Tibial nerve (tissue), 4 donors: ENCODE results near the gene AGBL1. TPM values are rescaled to one million over a fixed set of nuclear protein-coding genes. Genes with fewer than 3 reads are reported as not detected.
A peak's percentile ranks its signal among the peaks of the same experiment; 100 is the strongest.

Experiments used
- DNase-seq, 2 donors: peaks; one replicate each; pipeline ENCODE4 v3.0.0-alpha.2; 2019; ENCODE audit warnings: low spot score in 2 of 2
- H3K27ac ChIP-seq, 4 donors: fragments of 200-600 bp; sonication (generic) in 3 of 4; one replicate each; pipeline ENCODE4 v1.5.1; 2017 to 2019; ENCODE audit warnings: mild to moderate bottlenecking in 1 of 4
- H3K27me3 ChIP-seq, 2 donors: fragments of 200-600 bp; sonication (generic) in 1 of 2; one replicate each; pipeline versions ENCODE4 v1.5.1 to v1.6.0; 2017 to 2019
- H3K36me3 ChIP-seq, 3 donors: fragments of 200-600 bp; sonication (generic); one replicate each; pipeline ENCODE4 v1.5.1; 2018 to 2019
- H3K4me1 ChIP-seq, 4 donors: fragments of 200-600 bp; sonication (generic) in 3 of 4; one replicate each; pipeline ENCODE4 v1.5.1; 2017 to 2019
- H3K4me3 ChIP-seq, 4 donors: fragments of 200-600 bp; sonication (generic) in 3 of 4; one replicate each; pipeline ENCODE4 v1.5.1; 2017 to 2019; ENCODE audit warnings: mild to moderate bottlenecking in 1 of 4, moderate library complexity in 1 of 4
- H3K9me3 ChIP-seq, 4 donors: fragments of 200-600 bp; sonication (generic) in 3 of 4; one replicate each; pipeline ENCODE4 v1.5.1; 2017 to 2019
- CTCF ChIP-seq, 5 experiments: fragments of 200-600 bp in 3 of 5; fragments of 450-650 bp in 2 of 5; sonication (generic) in 3 of 5; IDR thresholded peaks; one replicate each; pipeline ENCODE4 v1.5.1; 2016 to 2019; ENCODE audit warnings: antibody characterized with exemption in 5 of 5, mild to moderate bottlenecking in 3 of 5, moderate library complexity in 2 of 5
- EP300 ChIP-seq, 2 donors: sonication (generic); formaldehyde crosslinking; IDR thresholded peaks; one replicate each; pipeline ENCODE4 v1.6.1; 2017; ENCODE audit warnings: antibody characterized with exemption in 2 of 2, mild to moderate bottlenecking in 1 of 2
- POLR2A ChIP-seq, 2 donors: fragments of 450-650 bp; IDR thresholded peaks; one replicate each; pipeline ENCODE4 v1.6.1; 2017; ENCODE audit warnings: antibody characterized with exemption in 2 of 2, mild to moderate bottlenecking in 2 of 2, moderate library complexity in 2 of 2
- WGBS, 2 donors: methylation state at CpG; one replicate each; pipeline ENCODE4 v1.1.5; 2018; 5-methylcytosine and 5-hydroxymethylcytosine counted together
- total RNA-seq, 4 donors: library from RNA; depleted of rRNA; stranded (reverse); fragments of >200 nt; gene quantifications; one replicate each; pipeline ENCODE4 v1.1.0, GENCODE V29; 2016

Gene AGBL1
- total RNA-seq, 4 donors from 2014 or later: under 0.01 to 1.2 (median 0.21) TPM; not detected in 1

- Histone ChIP-seq H3K27ac (no peak overlapping the region), H3K27me3 (no peaks in the 10 kb centered on the region), H3K36me3 (no peaks in the 10 kb centered on the region), H3K9me3 (peaks cover 0 to 3% (median 0%) of the 10 kb centered on the region in 4 donors), H3K4me3 (no peak overlapping the region), H3K4me1 (no peaks in the 10 kb centered on the region)
- TF ChIP-seq EP300 (IDR thresholded peaks at IDR 0.05) (no peak), CTCF (IDR thresholded peaks at IDR 0.05) (no peak), POLR2A (IDR thresholded peaks at IDR 0.05) (no peak)
- DNase-seq: no peak
- WGBS, 2 donors: 57 to 72% methylated on average over 9 of the region's 9 CpGs
Observed at GRCh38 chr15:86311568-86312280, 232.1 kb downstream of the AGBL1 start.

DNA sequence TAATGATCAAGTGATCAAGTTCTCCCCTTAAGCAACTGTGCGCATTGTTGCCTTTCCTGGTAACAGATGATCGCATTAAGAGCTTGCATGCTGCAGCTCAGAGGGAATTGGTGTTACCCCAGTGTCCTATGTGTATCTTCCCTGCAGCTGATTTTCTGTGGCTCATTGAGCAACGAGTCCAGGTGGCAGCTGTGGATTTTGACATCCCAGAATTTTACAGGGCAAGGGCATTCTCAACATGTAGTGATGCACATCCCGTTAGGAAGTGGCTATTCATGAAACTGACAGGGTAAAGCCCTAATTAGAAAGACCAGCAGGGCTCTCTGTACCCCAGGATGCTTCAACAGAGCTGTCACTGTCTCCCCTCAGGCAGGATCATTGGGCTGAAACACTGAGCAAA is 232.8 kb downstream of the AGBL1 start:
- no peak overlapping the region for H3K27ac ChIP-seq
- H3K36me3 ChIP-seq: no peaks in the 10 kb centered on the region
- WGBS, 2 donors: 69 to 74% methylated on average over 4 of the region's 4 CpGs
- no peaks in the 10 kb centered on the region for H3K27me3 ChIP-seq
- H3K4me1 ChIP-seq: no peaks in the 10 kb centered on the region
- TF ChIP-seq POLR2A (IDR thresholded peaks at IDR 0.05): no peak
- TF ChIP-seq EP300 (IDR thresholded peaks at IDR 0.05): no peak
- TF ChIP-seq CTCF (IDR thresholded peaks at IDR 0.05): no peak
- H3K4me3 ChIP-seq: no peak overlapping the region
- no peak for DNase-seq
- peaks cover 0 to 3% (median 0%) of the 10 kb centered on the region in 4 donors for H3K9me3 ChIP-seq

DNA sequence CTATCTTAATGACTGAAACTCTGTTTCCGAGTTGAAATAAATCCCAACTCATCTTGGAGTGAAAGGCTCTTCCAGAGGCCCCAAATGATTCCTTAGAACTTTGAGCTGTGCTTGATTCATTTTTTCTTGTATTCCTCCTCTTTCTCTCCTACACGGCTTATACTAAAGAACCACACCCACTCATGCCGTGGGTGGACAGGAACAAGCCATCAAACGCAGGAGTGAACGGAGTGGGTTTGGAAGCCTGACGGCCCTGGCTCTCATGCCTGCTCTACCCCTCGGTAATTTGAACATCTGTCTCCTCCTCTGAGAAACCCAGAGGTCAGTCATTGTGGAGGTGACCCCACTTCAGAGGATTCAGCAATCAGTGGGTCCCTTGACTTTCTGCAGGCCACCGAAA is 236.5 kb downstream of the AGBL1 start:
- Histone ChIP-seq H3K9me3 (no peaks in the 10 kb centered on the region), H3K36me3 (no peaks in the 10 kb centered on the region), H3K4me3 (no peak overlapping the region), H3K4me1 (no peaks in the 10 kb centered on the region), H3K27me3 (no peaks in the 10 kb centered on the region), H3K27ac (peak overlapping the region in 1 of 4 donors; percentile 2)
- TF ChIP-seq CTCF (IDR thresholded peaks at IDR 0.05) (no peak), EP300 (IDR thresholded peaks at IDR 0.05) (no peak)
- no peak for DNase-seq
- 53 to 58% methylated on average over 8 of the region's 8 CpGs for WGBS, 2 donors

DNA sequence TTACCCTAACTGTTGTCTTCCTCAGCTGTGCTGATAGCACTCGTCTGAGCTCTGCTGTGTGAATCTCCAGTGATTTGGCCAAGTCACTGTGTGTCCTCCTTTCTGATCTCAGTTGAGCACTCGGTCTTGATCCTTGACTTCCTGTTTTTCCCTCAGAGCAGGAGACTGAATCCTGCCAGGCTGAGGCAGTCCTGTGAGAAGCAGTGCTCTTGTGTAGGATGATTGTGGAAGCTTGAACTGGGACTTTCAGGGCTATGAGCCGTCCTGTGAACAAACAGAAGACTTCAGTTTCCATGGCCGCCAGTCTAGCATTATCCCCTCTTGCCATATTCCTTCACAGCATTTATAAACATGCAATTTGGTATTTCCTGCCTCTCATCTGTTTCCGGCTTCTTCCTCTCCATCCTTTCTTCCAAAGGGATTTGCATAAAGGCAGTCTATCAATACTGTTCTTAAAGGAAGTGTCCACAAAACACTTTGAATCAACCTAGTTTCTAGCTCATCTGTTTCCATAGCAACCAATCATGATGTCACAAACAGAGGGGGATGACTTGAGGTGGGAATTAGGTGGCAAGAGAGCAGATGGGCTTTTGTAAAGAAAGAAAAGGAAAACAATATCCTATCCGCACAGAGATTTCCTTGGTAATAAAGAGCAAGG is 237.2 kb downstream of the AGBL1 start:
- Histone ChIP-seq H3K9me3 (no peaks in the 10 kb centered on the region), H3K27me3 (no peaks in the 10 kb centered on the region), H3K4me3 (no peak overlapping the region), H3K27ac (peak overlapping the region in 1 of 4 donors; percentile 2), H3K36me3 (no peaks in the 10 kb centered on the region), H3K4me1 (no peaks in the 10 kb centered on the region)
- no peak for DNase-seq
- no peak for TF ChIP-seq EP300 (IDR thresholded peaks at IDR 0.05)
- TF ChIP-seq CTCF (IDR thresholded peaks at IDR 0.05): no peak
- no peak for TF ChIP-seq POLR2A (IDR thresholded peaks at IDR 0.05)
- WGBS, 2 donors: 27 to 34% methylated on average over 6 of the region's 6 CpGs

GRCh38 chr15:86317384-86317740 is 237.7 kb downstream of the AGBL1 start:
- peak overlapping the region in 1 of 4 donors; percentile 2 for H3K27ac ChIP-seq
- WGBS, 2 donors: 34 to 35% methylated on average over 4 of the region's 4 CpGs
- no peaks in the 10 kb centered on the region for H3K36me3 ChIP-seq
- H3K27me3 ChIP-seq: no peaks in the 10 kb centered on the region
- no peak overlapping the region for H3K4me3 ChIP-seq
- no peaks in the 10 kb centered on the region for H3K4me1 ChIP-seq
- peak in 1 of 2 donors; percentile 54 for DNase-seq
- TF ChIP-seq EP300 (IDR thresholded peaks at IDR 0.05): no peak
- no peaks in the 10 kb centered on the region for H3K9me3 ChIP-seq
